ACC112 (cell line): ENCODE measurements around the gene CHST1.

Source experiments
- H2AFZ ChIP-seq: fragments of 200-600 bp; sonication (generic); one replicate; pipeline ENCODE4 v1.6.0; 2017; ENCODE audit warnings: antibody characterized with exemption, low read length; ENCODE audit not compliant: unreplicated experiment
- H3K27ac ChIP-seq: fragments of 200-600 bp; sonication (generic); 2 replicates; pipeline ENCODE4 v1.5.1; 2014; ENCODE audit warnings: low read depth, mild to moderate bottlenecking, antibody characterized with exemption, low read length, moderate library complexity
- H3K27me3 ChIP-seq: fragments of 200-600 bp; sonication (generic); 2 replicates; pipeline ENCODE4 v1.6.1; 2014; ENCODE audit warnings: mild to moderate bottlenecking, antibody characterized with exemption, low read length, moderate library complexity, mixed read lengths; ENCODE audit not compliant: insufficient read depth
- H3K36me3 ChIP-seq: fragments of 200-600 bp; sonication (generic); 2 replicates; pipeline ENCODE4 v1.6.1; 2016; ENCODE audit warnings: mild to moderate bottlenecking, antibody characterized with exemption, low read length, moderate library complexity, mixed read lengths; ENCODE audit not compliant: insufficient read depth
- H3K4me1 ChIP-seq: fragments of 200-600 bp; sonication (generic); one replicate; pipeline ENCODE4 v1.6.1; 2016; ENCODE audit warnings: low read length, mixed read lengths; ENCODE audit not compliant: insufficient read depth, unreplicated experiment, control insufficient read depth
- H3K4me3 ChIP-seq: fragments of 200-600 bp; sonication (generic); 2 replicates; pipeline ENCODE4 v1.5.1; 2014; ENCODE audit warnings: mild to moderate bottlenecking, low read depth, low read length
- H3K79me2 ChIP-seq: fragments of 200-600 bp; sonication (generic); one replicate; pipeline ENCODE4 v1.6.0; 2016; ENCODE audit warnings: low read length; ENCODE audit not compliant: control insufficient read depth, unreplicated experiment, insufficient read depth

Gene CHST1

GRCh38 chr11:45688472-45689033, 23.1 kb upstream of the CHST1 start:
- H3K36me3 ChIP-seq = no peaks in the 10 kb centered on the region

GRCh38 chr11:45687836-45688235, 22.4 kb upstream of the CHST1 start:
- no peaks in the 10 kb centered on the region for H3K36me3 ChIP-seq
- H3K79me2 ChIP-seq = no peaks in the 10 kb centered on the region
- peaks cover 98% of the 10 kb centered on the region for H3K27me3 ChIP-seq
- H3K4me3 ChIP-seq = no peak overlapping the region
- H2AFZ ChIP-seq = no peak overlapping the region
- no peak overlapping the region for H3K27ac ChIP-seq
- H3K4me1 ChIP-seq = no peaks in the 10 kb centered on the region

More at GRCh38 chr11:45688472-45689033, 23.1 kb upstream of the CHST1 start:
- Histone ChIP-seq H2AFZ (no peak overlapping the region), H3K27ac (no peak overlapping the region), H3K27me3 (peaks cover 98% of the 10 kb centered on the region), H3K79me2 (no peaks in the 10 kb centered on the region), H3K4me1 (no peaks in the 10 kb centered on the region), H3K4me3 (no peak overlapping the region)

GRCh38 chr11:45685964-45686537, 20.6 kb upstream of the CHST1 start:
- Histone ChIP-seq H3K4me3 (no peak overlapping the region), H3K4me1 (no peaks in the 10 kb centered on the region), H3K36me3 (no peaks in the 10 kb centered on the region), H2AFZ (no peak overlapping the region), H3K79me2 (no peaks in the 10 kb centered on the region), H3K27ac (no peak overlapping the region), H3K27me3 (peaks cover 99% of the 10 kb centered on the region)

GRCh38 chr11:45684440-45684839, 19.0 kb upstream of the CHST1 start:
- Histone ChIP-seq H3K27ac (no peak overlapping the region), H3K27me3 (peaks cover 91% of the 10 kb centered on the region), H2AFZ (no peak overlapping the region), H3K79me2 (no peaks in the 10 kb centered on the region), H3K4me3 (no peak overlapping the region), H3K36me3 (no peaks in the 10 kb centered on the region), H3K4me1 (no peaks in the 10 kb centered on the region)

- H3K27ac ChIP-seq = no peak overlapping the region
- H3K4me1 ChIP-seq = no peaks in the 10 kb centered on the region
- H3K27me3 ChIP-seq = peaks cover 82% of the 10 kb centered on the region
- no peaks in the 10 kb centered on the region for H3K79me2 ChIP-seq
- no peaks in the 10 kb centered on the region for H3K36me3 ChIP-seq
- H2AFZ ChIP-seq = no peak overlapping the region
- H3K4me3 ChIP-seq = no peak overlapping the region
These were observed 18.0 kb upstream of the CHST1 start for GRCh38 chr11:45683271-45684058.

- Histone ChIP-seq H2AFZ (no peak overlapping the region), H3K4me3 (no peak overlapping the region), H3K27ac (no peak overlapping the region), H3K27me3 (peaks cover 45% of the 10 kb centered on the region), H3K79me2 (no peaks in the 10 kb centered on the region), H3K36me3 (no peaks in the 10 kb centered on the region), H3K4me1 (no peaks in the 10 kb centered on the region)
These were observed 14.4 kb upstream of the CHST1 start for GRCh38 chr11:45679806-45680205.

GRCh38 chr11:45678976-45679375, 13.6 kb upstream of the CHST1 start:
- H3K36me3 ChIP-seq = no peaks in the 10 kb centered on the region
- no peaks in the 10 kb centered on the region for H3K4me1 ChIP-seq
- no peak overlapping the region for H2AFZ ChIP-seq
- no peak overlapping the region for H3K4me3 ChIP-seq
- H3K79me2 ChIP-seq = no peaks in the 10 kb centered on the region
- peaks cover 37% of the 10 kb centered on the region for H3K27me3 ChIP-seq
- H3K27ac ChIP-seq = no peak overlapping the region

- no peak overlapping the region for H3K4me3 ChIP-seq
- no peaks in the 10 kb centered on the region for H3K36me3 ChIP-seq
- peaks cover 26% of the 10 kb centered on the region for H3K27me3 ChIP-seq
- H3K27ac ChIP-seq = no peak overlapping the region
- no peaks in the 10 kb centered on the region for H3K79me2 ChIP-seq
- H2AFZ ChIP-seq = no peak overlapping the region
- no peaks in the 10 kb centered on the region for H3K4me1 ChIP-seq
These were observed 12.5 kb upstream of the CHST1 start for GRCh38 chr11:45677770-45678512.

GRCh38 chr11:45676522-45677095, 11.2 kb upstream of the CHST1 start:
- H3K79me2 ChIP-seq = no peaks in the 10 kb centered on the region
- H3K27me3 ChIP-seq = peaks cover 13% of the 10 kb centered on the region
- H3K27ac ChIP-seq = no peak overlapping the region
- H3K4me3 ChIP-seq = no peak overlapping the region
- no peaks in the 10 kb centered on the region for H3K36me3 ChIP-seq
- H3K4me1 ChIP-seq = no peaks in the 10 kb centered on the region
- no peak overlapping the region for H2AFZ ChIP-seq

- Histone ChIP-seq H2AFZ (no peak overlapping the region), H3K79me2 (no peaks in the 10 kb centered on the region), H3K4me3 (no peak overlapping the region), H3K4me1 (no peaks in the 10 kb centered on the region), H3K27me3 (peaks cover 4% of the 10 kb centered on the region), H3K36me3 (no peaks in the 10 kb centered on the region), H3K27ac (no peak overlapping the region)
These were observed 10.2 kb upstream of the CHST1 start for GRCh38 chr11:45675646-45676045.
